Body of pancreas (tissue), 4 donors: ENCODE data around the gene SLC19A3.

ENCODE experiments used
- POLR2A ChIP-seq, 3 donors: fragments of 450-650 bp; IDR thresholded peaks; one replicate each; pipeline ENCODE4 v1.6.1; 2016; ENCODE audit warnings: antibody characterized with exemption in 3 of 3, mild to moderate bottlenecking in 2 of 3
- TF ChIP-seq, protein P1 (sequence below), 7 experiments: fragments of 450-650 bp in 4 of 7; fragments of 200-600 bp in 3 of 7; sonication (generic) in 3 of 7; IDR thresholded peaks; one replicate each; pipeline ENCODE4 v1.5.1; 2016 to 2019; ENCODE audit warnings: antibody characterized with exemption in 7 of 7

DNA sequence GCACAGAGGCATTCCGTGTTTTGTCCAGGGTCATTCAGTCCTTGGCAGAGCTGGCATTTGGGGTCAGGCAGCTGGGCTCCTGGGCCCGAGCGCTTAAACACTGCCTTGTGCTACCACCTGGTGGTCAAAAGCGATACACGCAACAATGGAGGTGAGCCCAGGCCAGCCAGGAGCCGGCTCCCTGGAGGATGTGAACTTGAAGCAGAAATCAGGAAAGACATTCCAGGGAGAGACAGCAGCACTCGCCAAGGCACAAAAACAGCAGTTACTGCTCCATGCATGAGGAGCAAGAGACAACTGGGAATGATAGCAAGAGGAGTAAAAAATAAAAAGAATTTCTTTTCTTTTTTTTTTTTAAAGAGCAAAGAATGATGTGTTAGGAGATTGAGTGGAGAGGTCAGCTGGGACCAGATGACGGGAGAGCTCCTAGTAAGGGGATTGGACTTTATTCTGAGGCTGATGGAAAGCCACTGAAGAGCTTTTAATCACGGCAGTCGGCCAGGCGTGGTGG is 48.6 kb upstream of the SLC19A3 start:
- TF ChIP-seq, protein P1, sequence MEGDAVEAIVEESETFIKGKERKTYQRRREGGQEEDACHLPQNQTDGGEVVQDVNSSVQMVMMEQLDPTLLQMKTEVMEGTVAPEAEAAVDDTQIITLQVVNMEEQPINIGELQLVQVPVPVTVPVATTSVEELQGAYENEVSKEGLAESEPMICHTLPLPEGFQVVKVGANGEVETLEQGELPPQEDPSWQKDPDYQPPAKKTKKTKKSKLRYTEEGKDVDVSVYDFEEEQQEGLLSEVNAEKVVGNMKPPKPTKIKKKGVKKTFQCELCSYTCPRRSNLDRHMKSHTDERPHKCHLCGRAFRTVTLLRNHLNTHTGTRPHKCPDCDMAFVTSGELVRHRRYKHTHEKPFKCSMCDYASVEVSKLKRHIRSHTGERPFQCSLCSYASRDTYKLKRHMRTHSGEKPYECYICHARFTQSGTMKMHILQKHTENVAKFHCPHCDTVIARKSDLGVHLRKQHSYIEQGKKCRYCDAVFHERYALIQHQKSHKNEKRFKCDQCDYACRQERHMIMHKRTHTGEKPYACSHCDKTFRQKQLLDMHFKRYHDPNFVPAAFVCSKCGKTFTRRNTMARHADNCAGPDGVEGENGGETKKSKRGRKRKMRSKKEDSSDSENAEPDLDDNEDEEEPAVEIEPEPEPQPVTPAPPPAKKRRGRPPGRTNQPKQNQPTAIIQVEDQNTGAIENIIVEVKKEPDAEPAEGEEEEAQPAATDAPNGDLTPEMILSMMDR (IDR thresholded peaks at IDR 0.05) = peak; percentile 66 to 95 (median 89)
- TF ChIP-seq POLR2A (IDR thresholded peaks at IDR 0.05) = no peak
